Activated CD8-positive, alpha-beta T cell treated with anti-CD3 and anti-CD28 coated beads, Interleukin-2, amount 10 ng/mL, durations not matched to agents 7 days and 5 days (primary cell): ENCODE measurements around the gene MICALL2. TPM values are rescaled to one million over a fixed set of nuclear protein-coding genes. Genes with fewer than 3 reads are reported as not detected.
A peak's percentile ranks its signal among the peaks of the same experiment; 100 is the strongest.

Source experiments
- ATAC-seq: fragments of 150-1000 bp; cut with Tn5 transposase; one replicate; pipeline ENCODE4 v1.10.0; 2021; ENCODE audit warnings: moderate library complexity
- CTCF ChIA-PET: fragments of 350-600 bp; sonication (Branson Sonifier 250); formaldehyde crosslinking; loops from one replicate; lab custom pipeline; 2021; ENCODE audit warnings: antibody characterized with exemption; lab: Charles Lee
- POLR2A ChIA-PET: fragments of 350-600 bp; sonication (Branson Sonifier 250); formaldehyde crosslinking; loops from one replicate; lab custom pipeline; 2021; ENCODE audit warnings: antibody characterized with exemption; lab: Charles Lee
- DNase-seq: peaks from one replicate; pipeline ENCODE4 v3.0.0-alpha.2; 2020
- H3K27ac Mint-ChIP-seq: one replicate; pipeline ENCODE4 v1.8.0; 2021; ENCODE audit warnings: mild to moderate bottlenecking, mixed read lengths
- H3K27me3 Mint-ChIP-seq: one replicate; pipeline ENCODE4 v1.8.0; 2021; ENCODE audit warnings: low read depth, mixed read lengths
- H3K36me3 Mint-ChIP-seq: one replicate; pipeline ENCODE4 v1.8.0; 2021; ENCODE audit warnings: low read depth, mixed read lengths
- H3K4me1 Mint-ChIP-seq: one replicate; pipeline ENCODE4 v1.8.0; 2021; ENCODE audit warnings: low read depth, mixed read lengths
- H3K4me3 Mint-ChIP-seq: one replicate; pipeline ENCODE4 v1.8.0; 2021; ENCODE audit warnings: mild to moderate bottlenecking, mixed read lengths
- H3K9me3 Mint-ChIP-seq: one replicate; pipeline ENCODE4 v1.8.0; 2022; ENCODE audit warnings: mixed read lengths; ENCODE audit not compliant: insufficient read depth
- total RNA-seq, 2 experiments: library from RNA; stranded (reverse); gene quantifications; one replicate each; pipeline ENCODE4 v1.2.3, GENCODE V29; 2021

Gene MICALL2
- total RNA-seq, 2 experiments from 2014 or later = 1.9 to 2.2 TPM

DNA sequence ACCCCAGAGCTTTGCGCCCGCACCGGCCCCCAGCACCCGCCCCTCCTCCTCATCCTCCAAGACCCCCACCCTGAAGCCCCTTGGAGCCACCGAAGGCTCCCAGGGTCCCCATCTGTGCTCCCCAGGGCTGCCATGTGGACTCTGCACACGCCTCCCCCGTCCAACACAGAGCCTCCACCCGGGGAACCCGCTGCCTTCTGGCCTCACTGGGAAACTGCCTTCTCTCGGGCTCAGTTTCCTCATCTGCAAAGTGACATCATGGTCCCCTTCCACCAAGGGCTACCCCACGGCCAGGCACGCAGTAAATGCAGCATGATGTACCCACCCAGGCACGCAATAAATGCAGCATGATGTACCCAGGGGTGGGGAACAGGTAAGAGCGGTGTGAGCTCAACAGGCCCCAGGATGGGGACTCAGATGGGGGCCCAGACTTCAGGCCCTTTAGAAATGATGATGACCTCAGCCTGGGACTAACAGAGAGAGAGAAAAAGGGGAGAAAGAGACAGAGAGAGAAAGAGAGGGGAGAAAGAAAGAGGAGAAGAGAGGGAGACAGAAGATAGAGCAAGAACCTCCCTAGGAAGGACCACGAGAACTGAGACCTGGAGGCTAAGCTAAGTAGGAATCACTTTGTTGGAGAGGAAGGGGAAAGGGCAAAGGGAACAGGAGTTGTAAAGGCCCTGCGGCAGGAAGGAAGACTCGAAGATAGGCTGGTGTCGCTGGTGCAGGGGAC is 2.5 kb upstream of the MICALL2 start:
- peak overlapping the region; percentile 54 for H3K27ac Mint-ChIP-seq
- CTCF ChIA-PET = interaction anchor here (2.7 kb wide), 1 partner anchor 12 kb away, joined by 9 read pairs; no protein-coding TSS in a partner anchor

DNA sequence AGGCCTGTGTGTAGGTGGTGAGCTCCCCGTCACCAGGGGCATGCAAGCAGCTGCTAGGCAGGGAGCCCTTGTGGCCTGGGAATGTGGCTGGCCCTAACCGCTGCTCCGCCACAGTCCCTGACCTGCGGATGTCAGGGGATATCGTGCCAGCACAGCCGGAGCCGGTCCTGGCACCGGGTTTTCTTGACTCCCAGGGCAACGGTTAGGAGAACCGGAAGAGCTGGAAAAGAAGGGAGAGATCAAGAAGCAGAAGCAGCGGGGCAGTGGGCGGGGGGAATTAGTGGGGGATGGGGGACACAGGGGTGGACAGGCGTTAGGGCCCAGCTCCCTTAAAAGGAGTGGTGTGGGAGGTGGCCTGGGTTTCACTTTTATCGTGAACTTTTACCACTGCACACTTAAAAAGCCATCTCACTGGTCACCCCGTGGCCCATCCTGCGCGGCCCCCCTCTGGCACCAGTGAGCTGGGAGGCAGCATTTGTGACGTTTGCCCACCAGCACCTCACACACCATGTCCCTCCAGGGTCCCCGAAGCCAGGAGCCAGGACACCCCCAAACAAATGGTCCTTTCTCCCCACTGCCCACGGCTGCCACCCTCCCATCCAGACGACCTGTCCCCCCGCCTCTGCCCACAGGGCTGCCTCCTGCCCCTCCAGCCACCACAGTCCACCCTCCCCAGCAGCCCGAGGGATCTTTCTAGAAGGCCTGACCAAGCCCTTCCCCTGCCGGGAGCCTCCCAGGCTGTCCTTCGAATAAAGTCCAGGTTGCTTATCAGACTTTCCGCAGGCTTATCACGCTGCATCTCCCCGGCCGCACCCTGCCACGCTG is 1.8 kb upstream of the MICALL2 start:
- peaks cover 12% of the 10 kb centered on the region for H3K27me3 Mint-ChIP-seq
- H3K36me3 Mint-ChIP-seq = no peaks in the 10 kb centered on the region
- H3K9me3 Mint-ChIP-seq = no peaks in the 10 kb centered on the region
- H3K27ac Mint-ChIP-seq = no peak overlapping the region
- ChIA-PET CTCF (interaction anchor here (1.5 to 2.7 kb wide), 2 partner anchors 13 kb away, joined by 4 to 9 read pairs; no protein-coding TSS in a partner anchor), POLR2A (no interaction called here)
- DNase-seq = no peak
- peaks cover 15% of the 10 kb centered on the region for H3K4me1 Mint-ChIP-seq
- H3K4me3 Mint-ChIP-seq = no peak overlapping the region
- no peak for ATAC-seq

More for the DNA sequence above, 2.5 kb upstream of the MICALL2 start:
- Mint-ChIP-seq H3K9me3 (no peaks in the 10 kb centered on the region), H3K4me3 (no peak overlapping the region), H3K36me3 (no peaks in the 10 kb centered on the region), H3K4me1 (peaks cover 15% of the 10 kb centered on the region), H3K27me3 (peaks cover 12% of the 10 kb centered on the region)
- ATAC-seq (no peak), DNase-seq (no peak)
- POLR2A ChIA-PET = no interaction called here

- POLR2A ChIA-PET = no interaction called here
- peaks cover 15% of the 10 kb centered on the region for H3K4me1 Mint-ChIP-seq
- no peak overlapping the region for H3K27ac Mint-ChIP-seq
These were observed 900 bp upstream of the MICALL2 start for GRCh38 chr7:1459920-1460820.

DNA sequence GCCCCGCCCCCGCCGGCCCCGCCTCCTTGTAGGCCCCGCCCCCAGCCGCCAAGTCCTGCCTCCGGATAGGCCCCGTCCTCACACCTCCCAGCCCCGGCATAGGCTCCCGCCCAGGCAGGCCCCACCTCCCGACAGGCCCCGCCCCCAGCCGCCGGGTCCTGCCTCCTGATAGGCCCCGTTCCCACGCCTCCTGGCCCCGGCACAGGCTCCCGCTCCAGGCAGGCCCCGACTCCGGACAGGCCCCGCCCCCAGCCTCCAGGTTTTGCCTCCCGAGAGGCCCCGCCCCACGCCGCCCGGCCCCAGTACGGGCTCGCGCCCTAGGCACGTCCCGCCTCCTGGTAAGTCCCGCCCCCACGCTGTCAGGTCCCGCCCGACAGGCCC is 232 bp upstream of the MICALL2 start:
- POLR2A ChIA-PET = no interaction called here
- ATAC-seq (peak; percentile 98), DNase-seq (peak; percentile 96)
- peaks cover 12% of the 10 kb centered on the region for H3K27me3 Mint-ChIP-seq
- no peaks in the 10 kb centered on the region for H3K36me3 Mint-ChIP-seq
- CTCF ChIA-PET = interaction anchor here (1.5 kb wide), 1 partner anchor 14 kb away, joined by 4 read pairs; no protein-coding TSS in a partner anchor
- no peak overlapping the region for H3K27ac Mint-ChIP-seq
- H3K4me1 Mint-ChIP-seq = peaks cover 15% of the 10 kb centered on the region
- H3K4me3 Mint-ChIP-seq = peak overlapping the region; percentile 56
- no peaks in the 10 kb centered on the region for H3K9me3 Mint-ChIP-seq

More at GRCh38 chr7:1459920-1460820, 900 bp upstream of the MICALL2 start:
- Mint-ChIP-seq H3K27me3 (peaks cover 12% of the 10 kb centered on the region), H3K36me3 (no peaks in the 10 kb centered on the region), H3K9me3 (no peaks in the 10 kb centered on the region), H3K4me3 (peak overlapping the region; percentile 63)
- CTCF ChIA-PET = interaction anchor here (1.5 kb wide), 1 partner anchor 14 kb away, joined by 4 read pairs; no protein-coding TSS in a partner anchor
- DNase-seq (peak; percentile 33), ATAC-seq (peak; percentile 4)

GRCh38 chr7:1457949-1458682 is 1.2 kb downstream of the MICALL2 start:
- CTCF ChIA-PET = interaction anchor here (2.2 kb wide), 1 partner anchor 16 kb away, joined by 8 read pairs; no protein-coding TSS in a partner anchor

DNA sequence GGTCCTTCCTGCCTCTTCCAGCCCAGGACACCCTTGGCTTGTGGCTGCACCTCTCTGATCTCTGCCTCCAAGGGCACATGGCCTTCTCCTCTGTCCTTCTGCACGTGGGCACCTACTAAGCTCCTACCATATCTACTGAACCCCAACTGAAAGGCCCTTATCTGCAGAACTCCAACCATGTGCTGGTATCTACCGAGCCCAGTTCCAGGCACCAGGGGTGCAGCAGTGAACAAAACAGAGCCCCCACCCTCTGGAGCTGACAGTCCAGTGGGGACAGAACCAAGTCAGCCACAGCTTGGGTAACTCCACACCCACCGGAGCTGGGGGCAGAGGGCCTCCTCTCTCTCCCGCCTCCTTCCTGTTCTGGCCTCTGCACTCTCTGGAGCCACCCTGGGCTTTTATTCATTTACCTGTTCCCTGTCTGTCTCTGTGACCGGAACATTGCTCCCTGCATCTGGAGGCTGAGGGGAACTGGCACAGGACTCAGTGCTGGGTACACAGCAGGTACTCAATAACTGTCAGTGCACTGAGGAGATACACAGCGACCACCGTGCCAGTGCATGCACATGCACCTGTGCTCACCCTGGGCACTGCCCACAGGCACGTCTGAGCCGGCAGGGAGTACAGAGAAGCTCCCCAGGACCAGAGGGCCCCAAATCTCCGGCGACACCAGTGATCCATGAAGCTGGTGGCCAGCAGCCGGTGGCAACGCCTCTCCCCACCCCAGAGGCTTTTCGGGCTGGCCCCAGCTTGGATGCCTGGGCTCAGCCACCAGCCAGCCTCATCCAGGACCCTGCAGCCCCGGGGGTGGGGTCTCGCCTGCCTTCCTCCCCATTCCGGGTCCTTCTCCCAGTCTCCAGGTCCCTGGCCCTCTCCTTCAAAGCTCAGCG is 2.0 kb downstream of the MICALL2 start:
- ChIA-PET CTCF (interaction anchor here (0.9 to 2.2 kb wide), 3 partner anchors 17 to 263 kb away, joined by 3 to 8 read pairs (median 3); partner anchors contain the start of gene MAFK), POLR2A (no interaction called here)
- ATAC-seq (no peak), DNase-seq (no peak)
- H3K4me1 Mint-ChIP-seq = peaks cover 15% of the 10 kb centered on the region
- no peak overlapping the region for H3K27ac Mint-ChIP-seq
- H3K4me3 Mint-ChIP-seq = peak overlapping the region; percentile 17
- H3K9me3 Mint-ChIP-seq = no peaks in the 10 kb centered on the region
- peaks cover 12% of the 10 kb centered on the region for H3K27me3 Mint-ChIP-seq
- no peaks in the 10 kb centered on the region for H3K36me3 Mint-ChIP-seq

More at GRCh38 chr7:1457949-1458682, 1.2 kb downstream of the MICALL2 start:
- Mint-ChIP-seq H3K4me1 (peaks cover 15% of the 10 kb centered on the region), H3K36me3 (no peaks in the 10 kb centered on the region), H3K27me3 (peaks cover 12% of the 10 kb centered on the region), H3K4me3 (peak overlapping the region; percentile 48), H3K9me3 (no peaks in the 10 kb centered on the region), H3K27ac (no peak overlapping the region)
- ATAC-seq (no peak), DNase-seq (no peak)
- POLR2A ChIA-PET = interaction anchor here (1.1 kb wide), 1 partner anchor 119 kb away, joined by 3 read pairs; no protein-coding TSS in a partner anchor

GRCh38 chr7:1455955-1456354 is 3.3 kb downstream of the MICALL2 start:
- ChIA-PET CTCF (no interaction called here), POLR2A (no interaction called here)
- H3K27me3 Mint-ChIP-seq = peaks cover 6% of the 10 kb centered on the region
- H3K27ac Mint-ChIP-seq = no peak overlapping the region
- H3K4me1 Mint-ChIP-seq = peaks cover 11% of the 10 kb centered on the region
- no peak for ATAC-seq
- no peaks in the 10 kb centered on the region for H3K9me3 Mint-ChIP-seq
- H3K36me3 Mint-ChIP-seq = no peaks in the 10 kb centered on the region
- no peak overlapping the region for H3K4me3 Mint-ChIP-seq
- DNase-seq = no peak

DNA sequence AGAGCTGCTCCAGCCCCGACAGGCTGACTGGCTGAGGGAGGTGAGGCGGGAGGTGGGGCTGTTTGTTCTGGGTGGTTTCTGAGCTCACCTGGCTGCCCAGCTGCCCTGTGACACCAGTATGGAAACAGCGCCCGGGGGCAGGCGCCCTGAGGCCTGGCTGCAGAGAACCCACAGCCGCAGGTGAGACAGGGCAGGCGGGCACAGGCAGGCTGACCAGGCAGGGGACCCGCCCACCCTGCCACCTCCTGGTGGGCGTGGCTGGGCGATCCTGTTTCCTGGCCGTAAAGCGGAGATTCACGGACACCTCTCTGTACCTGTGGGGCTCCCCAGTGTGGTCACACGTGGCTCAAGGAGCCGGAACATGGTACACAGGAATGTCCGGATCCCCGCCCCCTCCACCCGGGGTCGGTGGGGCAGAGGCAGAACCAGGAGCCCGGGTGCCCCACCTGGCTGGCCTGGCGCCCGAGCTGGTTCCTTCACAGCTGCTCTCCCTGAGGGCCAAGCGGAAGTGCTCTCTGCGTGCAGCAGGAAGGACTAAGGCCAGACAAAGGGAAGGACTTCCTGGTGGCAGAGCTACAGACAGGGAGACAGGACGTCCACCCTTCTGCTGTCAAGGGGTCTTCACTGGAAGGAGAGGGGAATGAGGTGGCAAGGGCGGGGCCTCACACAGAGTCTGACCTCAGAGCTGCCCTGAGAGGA is 3.9 kb downstream of the MICALL2 start:
- no peak for ATAC-seq
- Mint-ChIP-seq H3K4me1 (peaks cover 7% of the 10 kb centered on the region), H3K4me3 (no peak overlapping the region), H3K9me3 (no peaks in the 10 kb centered on the region), H3K27ac (no peak overlapping the region), H3K36me3 (no peaks in the 10 kb centered on the region), H3K27me3 (peaks cover 6% of the 10 kb centered on the region)
- ChIA-PET POLR2A (no interaction called here), CTCF (no interaction called here)
- DNase-seq = no peak

GRCh38 chr7:1454542-1454941 is 4.7 kb downstream of the MICALL2 start:
- peaks cover 3% of the 10 kb centered on the region for H3K4me1 Mint-ChIP-seq
- POLR2A ChIA-PET = no interaction called here
- ATAC-seq (no peak), DNase-seq (no peak)
- H3K9me3 Mint-ChIP-seq = no peaks in the 10 kb centered on the region
- CTCF ChIA-PET = no interaction called here
- no peak overlapping the region for H3K27ac Mint-ChIP-seq
- no peak overlapping the region for H3K4me3 Mint-ChIP-seq
- H3K36me3 Mint-ChIP-seq = no peaks in the 10 kb centered on the region
- H3K27me3 Mint-ChIP-seq = peaks cover 6% of the 10 kb centered on the region

- ChIA-PET POLR2A (no interaction called here), CTCF (no interaction called here)
- Mint-ChIP-seq H3K4me1 (no peaks in the 10 kb centered on the region), H3K9me3 (no peaks in the 10 kb centered on the region), H3K36me3 (no peaks in the 10 kb centered on the region), H3K4me3 (no peak overlapping the region), H3K27me3 (peaks cover 3% of the 10 kb centered on the region), H3K27ac (no peak overlapping the region)
- DNase-seq (no peak), ATAC-seq (no peak)
These were observed 7.1 kb downstream of the MICALL2 start for GRCh38 chr7:1452205-1452604.
